ENCODE measurements around the gene PDE6A.

PDE6A gene

GRCh38 chr5:149930043-149930748 is 14.4 kb downstream of the PDE6A start:
- DNase-seq (ENCODE audit: low read depth): no peak

- no peak for DNase-seq (ENCODE audit: low read depth)
Observed at GRCh38 chr5:149924486-149924885, 20.1 kb downstream of the PDE6A start.

DNA sequence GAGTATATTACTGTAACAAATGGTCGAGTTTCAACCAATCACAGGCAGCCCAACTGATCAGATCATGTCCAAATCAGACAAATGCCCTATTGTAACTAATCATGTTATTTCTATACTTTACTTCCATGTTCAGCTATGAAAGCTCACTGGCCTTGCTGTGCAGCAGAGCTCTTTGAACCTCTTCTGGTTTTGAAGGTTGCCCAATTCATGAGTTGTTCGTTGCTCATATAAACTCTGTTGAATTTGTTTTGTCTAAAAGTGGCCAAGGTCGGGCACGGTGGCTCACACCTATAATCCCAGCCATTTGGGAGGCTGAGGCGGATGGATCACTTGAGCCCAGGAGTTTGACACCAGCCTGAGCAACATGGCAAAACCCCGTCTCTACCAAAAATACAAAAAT is 21.6 kb downstream of the PDE6A start:
- no peak for DNase-seq (ENCODE audit: low read depth)

DNA sequence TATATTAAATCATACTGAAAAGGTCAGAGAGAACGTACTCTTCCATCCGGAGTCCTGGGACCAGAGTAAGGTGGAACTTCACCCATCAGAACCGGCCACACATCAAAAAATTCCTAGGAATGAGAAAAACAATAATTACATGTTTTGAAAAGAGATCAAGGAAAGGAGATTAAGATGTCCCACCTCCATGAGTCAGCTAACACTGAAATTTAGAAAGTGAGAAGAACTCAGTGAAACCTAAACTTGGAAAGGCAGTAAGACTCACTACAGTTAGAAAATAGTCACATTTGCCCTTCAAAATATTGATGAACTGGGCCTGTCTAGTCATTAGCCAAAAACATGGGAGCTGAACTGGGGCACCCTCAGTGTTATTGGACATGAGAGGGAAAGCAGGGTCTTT is 23.0 kb downstream of the PDE6A start:
- DNase-seq (ENCODE audit: low read depth): no peak

GRCh38 chr5:149917073-149917676 is 27.4 kb downstream of the PDE6A start:
- DNase-seq (ENCODE audit: low read depth): no peak

DNA sequence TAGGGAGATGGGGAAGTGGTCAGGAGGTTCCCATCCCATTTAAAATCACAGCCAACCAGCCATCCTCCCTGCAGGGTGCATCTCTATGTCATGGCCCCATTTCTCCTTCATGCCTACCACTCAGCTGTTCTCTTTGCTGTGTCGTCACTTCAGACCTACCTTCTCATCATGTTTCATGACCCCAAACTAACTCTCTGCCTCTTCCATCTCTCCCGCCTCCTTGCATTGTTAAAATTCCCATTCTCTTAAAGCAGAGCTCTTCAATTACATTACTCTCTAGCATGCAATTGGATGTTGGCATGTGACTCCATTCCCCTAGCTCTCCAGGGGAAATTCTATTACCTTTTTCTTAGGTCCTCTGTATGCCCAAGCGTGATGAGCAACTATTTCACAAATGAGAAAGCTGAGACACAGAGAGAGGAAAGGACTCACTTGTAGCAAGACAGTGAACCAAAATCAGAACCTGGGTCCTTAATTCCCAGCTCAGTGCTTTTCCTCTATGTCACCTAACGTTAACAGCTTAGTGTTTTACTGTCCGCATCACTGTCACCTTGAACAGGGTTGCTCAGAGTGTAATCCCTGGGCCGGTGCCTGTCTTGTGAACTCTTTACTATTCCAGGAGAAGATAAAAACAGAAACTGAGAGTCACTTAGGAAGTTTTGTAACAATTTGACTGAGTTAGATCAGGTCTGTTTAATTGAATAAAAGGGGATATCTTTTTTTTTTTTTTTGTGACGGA is 28.1 kb downstream of the PDE6A start:
- no peak for DNase-seq (ENCODE audit: low read depth)

DNA sequence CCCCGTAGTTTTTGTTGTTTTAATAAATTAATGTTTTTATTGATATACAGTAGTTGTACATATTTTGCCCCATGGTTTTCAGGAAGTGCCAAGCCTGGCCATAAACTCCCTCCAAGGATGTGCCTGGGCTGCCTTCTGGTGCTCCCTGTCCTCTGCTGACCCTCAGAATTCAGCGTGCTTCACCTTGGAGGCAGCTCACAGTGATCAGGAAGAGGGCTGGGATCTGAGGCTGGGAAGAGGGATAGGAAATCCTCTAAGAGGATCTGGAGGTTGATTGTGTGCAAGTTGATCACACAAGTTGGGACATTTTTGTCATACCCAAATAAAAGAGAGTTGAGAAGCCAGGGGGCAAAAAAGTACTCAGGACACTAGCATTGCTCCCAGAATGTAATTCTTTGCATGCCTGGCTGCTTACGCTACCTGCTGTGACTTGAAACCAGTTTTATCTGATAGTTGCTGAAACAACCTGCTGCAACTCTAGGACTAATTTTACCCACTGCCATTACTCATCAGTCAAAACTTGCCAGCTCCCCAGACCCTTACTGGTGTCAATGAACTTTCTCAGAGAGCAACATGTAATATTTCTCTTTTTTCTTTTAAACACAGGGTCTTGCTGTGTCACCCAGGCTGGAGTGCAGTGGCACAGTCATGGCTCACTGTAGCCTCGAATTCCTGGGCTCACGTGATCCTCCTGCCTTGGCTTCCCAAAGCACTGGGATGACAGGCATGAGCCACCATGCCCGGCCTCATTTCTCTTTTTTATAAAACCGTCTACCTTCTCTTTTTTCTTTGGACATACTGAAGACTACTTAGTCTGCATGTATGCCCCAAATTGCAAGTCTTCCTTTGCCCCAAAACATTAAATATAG is 29.0 kb downstream of the PDE6A start:
- no peak for DNase-seq (ENCODE audit: low read depth)

GRCh38 chr5:149913436-149914419 is 30.9 kb downstream of the PDE6A start:
- DNase-seq (ENCODE audit: low read depth): no peak

DNA sequence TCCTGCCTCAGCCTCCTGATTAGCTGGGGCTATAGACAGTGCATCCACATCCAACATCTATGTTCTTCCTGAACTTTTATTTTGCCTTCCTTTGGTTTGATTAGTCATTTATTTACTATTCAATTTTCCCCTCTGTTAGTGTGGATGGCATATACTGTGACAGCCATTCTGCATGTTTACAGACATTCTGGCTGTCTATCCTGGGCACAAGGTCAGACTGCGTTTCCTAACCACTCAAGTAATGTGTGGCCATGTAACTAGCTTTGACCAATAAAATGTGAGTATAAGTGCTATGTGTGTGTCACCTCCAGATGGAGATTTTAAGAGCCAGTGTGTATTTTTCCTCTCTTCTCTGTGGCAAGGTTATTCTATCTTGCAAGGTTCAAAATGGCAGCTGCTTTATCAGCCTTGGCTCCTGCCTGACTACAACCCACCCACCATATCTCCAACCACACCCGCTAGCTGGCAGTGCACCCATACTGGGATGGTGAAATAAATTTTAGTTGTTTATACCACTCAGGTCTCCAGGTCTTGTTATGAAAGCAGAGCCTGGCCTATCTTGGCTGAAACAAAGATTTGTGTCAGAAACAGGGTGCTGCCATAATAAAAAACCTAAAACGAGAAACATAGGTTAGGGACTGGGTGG is 32.2 kb downstream of the PDE6A start:
- no peak for DNase-seq (ENCODE audit: low read depth)

DNA sequence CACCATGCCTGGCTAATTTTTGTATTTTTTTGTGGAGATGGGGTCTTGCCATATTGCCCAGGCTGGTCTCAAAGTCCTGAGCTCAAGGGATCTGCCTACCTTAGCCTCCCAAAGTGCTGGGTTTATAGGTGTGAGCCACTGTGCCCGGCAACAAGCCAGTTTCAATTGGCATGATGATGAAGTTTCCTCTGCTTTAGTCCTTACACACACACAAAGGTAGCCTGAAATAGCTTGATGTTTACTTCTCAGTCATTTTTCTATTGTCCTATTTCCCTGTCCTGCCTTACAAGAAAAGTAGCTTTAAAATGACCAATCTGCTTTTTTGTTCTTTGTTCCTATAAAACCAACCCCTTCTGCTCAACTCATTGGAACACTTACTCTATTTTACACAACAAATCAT is 33.6 kb downstream of the PDE6A start:
- no peak for DNase-seq (ENCODE audit: low read depth)

DNA sequence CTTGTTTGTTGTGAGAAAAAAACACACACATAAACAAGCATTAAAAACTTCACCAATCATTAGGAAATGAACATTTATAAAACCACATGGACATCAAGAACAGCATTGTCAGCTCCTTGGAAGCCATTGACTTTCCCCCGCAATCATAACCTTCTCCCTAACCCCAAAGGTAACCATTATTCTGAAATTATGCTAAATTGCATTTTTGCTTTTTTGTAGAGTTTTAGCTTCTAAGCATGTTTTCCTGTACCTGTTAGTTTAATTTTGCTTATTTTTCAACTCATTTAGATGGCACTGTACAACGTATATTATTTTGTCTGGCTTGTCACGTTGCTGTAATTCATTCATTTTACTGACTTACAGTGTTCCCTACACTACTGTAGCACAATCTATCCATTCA is 36.8 kb downstream of the PDE6A start:
- DNase-seq (ENCODE audit: low read depth): no peak

- DNase-seq (ENCODE audit: low read depth): no peak
Observed at GRCh38 chr5:149904977-149905376, 39.6 kb downstream of the PDE6A start.

- no peak for DNase-seq (ENCODE audit: low read depth)
Observed at GRCh38 chr5:149904293-149904886, 40.2 kb downstream of the PDE6A start.

DNA sequence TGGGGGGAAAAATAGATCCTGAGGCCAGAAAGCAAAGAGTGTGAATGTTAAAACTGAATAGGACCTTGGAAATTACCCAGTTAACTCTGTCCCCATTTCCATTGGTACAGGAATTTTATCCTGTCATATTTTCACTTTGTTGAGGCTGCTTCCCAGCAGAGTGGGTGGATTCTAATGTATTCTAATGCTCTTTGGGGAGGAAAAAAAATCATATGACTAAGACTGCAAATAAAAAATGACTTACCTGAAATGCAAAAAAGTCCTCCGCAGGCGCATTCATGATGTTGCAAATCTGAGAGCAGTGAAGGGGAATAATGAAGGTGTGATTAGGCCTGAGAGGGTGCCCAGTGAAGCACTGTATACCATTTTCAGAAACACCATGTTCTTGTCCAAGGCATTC is 41.2 kb downstream of the PDE6A start:
- DNase-seq (ENCODE audit: low read depth): no peak

- DNase-seq (ENCODE audit: low read depth): no peak
Observed at GRCh38 chr5:149902177-149902576, 42.4 kb downstream of the PDE6A start.

- DNase-seq (ENCODE audit: low read depth): no peak
Observed at GRCh38 chr5:149901511-149901910, 43.1 kb downstream of the PDE6A start.

DNA sequence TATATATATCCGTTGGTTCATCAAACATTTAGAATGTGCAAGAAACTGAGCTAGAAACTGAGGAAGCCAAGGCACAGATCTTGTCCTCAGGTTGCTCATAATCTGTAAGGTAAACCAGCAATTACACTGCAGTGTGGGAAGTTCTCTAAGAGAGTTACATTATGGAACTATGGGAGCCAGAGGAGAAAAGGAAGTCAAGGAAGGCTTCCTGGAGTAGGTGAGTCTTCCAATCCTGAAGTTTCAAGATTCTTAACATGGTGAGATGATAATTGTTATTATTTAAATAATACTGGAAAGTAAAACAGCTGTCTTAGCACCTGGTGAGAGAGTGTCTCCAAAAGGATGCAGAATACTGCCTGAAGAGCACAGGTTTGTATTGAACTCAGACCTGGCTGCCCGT is 44.2 kb downstream of the PDE6A start:
- no peak for DNase-seq (ENCODE audit: low read depth)

DNA sequence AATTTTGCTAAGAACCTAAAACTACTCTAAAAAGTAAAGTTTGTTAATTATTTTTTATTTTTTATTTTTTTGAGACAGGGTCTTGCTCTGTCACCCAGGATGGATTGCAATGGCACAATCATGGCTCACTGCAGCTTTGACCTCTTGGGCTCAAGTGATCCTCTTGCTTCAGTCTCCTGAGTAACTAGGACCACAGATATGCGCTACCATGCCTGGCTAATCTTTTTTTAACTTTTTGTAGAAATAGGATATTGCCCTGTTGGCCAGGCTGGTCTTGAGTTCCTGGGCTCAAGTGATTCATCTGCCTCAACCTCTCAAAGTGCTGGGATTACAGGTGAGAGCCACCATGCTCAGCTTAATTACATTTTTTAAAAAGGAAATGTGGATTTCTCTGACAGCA is 45.8 kb downstream of the PDE6A start:
- no peak for DNase-seq (ENCODE audit: low read depth)

GRCh38 chr5:149895416-149896345 is 48.9 kb downstream of the PDE6A start:
- no peak for DNase-seq (ENCODE audit: low read depth)

All from non-pigmented ciliary epithelial cell (primary cell).